DMS79 treated with DMSO at 0.1 percent for 48 hours (cell line): ENCODE results near the gene TOMM40L.
A peak's percentile ranks its signal among the peaks of the same experiment; 100 is the strongest.

Experiments used
- DNase-seq: peaks from one replicate; lab custom pipeline; 2025; lab: John Stamatoyannopoulos, UW

TOMM40L gene

GRCh38 chr1:161197560-161198193 lies 28.2 kb upstream of the TOMM40L start:
- DNase-seq = no peak

DNA sequence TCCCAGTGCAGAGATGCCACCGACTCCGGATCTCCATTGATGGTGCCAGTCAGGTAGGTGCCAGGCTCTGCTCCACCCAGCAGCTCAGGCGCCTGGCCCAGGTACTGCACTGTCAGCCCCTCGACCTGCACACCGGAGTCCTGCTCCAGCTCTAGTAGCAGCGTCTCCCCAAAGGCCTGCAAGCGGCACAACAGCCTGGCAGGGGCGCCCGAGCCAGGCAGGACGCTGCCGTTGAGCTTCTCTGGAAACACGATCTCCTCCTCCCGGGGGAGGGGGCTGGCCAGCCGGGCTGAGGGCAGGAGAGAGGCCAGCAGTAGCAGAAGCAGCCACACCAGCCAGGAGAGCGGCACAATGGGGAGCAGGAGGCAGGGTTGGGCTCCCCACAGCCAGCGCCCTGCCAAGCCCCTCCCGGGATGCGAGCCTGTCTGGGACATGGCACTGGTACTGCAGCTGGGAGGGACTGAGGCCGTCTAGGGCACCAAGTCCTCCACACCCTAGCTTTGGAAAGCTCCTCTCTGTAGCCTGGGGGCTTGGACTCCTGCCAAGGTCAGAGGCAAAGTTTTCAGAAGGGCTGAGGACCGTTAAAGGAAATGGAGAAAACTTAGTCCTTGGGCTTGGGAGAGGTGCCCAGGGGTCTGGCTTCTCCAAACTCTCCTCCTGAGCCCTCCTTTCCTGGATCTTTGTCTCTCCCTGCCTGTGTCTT lies 27.5 kb upstream of the TOMM40L start:
- peak; percentile 70 for DNase-seq

- no peak for DNase-seq
These were observed 26.9 kb upstream of the TOMM40L start, which contains the start of gene ADAMTS4 for GRCh38 chr1:161198897-161199431. TSS of gene ADAMTS4 (minus strand) at chr1:161199054. CDS start at chr1:161198627, 427 bp downstream.

DNA sequence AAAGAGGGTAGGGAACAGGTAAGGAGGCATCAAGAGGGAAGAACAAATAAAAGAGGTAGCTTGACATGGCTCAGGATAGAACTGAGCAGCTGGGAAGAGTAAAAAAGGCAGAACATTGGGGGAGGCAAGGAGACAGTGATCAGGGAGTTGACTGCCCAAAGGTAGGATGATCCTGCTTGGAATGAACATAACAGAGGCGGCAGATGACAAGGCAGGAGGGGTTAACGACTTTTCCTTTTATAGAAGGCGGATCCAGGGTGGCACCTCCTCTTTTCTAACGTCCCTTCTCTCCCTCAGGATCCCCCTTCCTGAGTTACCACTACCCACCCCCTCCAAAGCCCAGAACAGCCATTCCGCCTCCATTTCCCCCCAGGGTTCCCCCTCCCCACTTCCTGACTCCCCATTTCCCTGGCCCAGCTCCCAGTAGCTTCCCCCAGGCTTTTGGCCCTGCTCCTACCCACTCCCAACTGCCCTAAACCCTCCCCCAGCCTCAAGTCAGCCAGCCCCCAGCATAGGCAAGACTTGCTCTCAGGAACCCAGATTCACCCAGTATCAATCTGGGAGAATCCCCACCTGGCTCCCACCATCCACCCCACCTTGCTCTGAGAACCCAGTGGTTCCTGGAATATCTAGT lies 26.2 kb upstream of the TOMM40L start:
- no peak for DNase-seq

DNA sequence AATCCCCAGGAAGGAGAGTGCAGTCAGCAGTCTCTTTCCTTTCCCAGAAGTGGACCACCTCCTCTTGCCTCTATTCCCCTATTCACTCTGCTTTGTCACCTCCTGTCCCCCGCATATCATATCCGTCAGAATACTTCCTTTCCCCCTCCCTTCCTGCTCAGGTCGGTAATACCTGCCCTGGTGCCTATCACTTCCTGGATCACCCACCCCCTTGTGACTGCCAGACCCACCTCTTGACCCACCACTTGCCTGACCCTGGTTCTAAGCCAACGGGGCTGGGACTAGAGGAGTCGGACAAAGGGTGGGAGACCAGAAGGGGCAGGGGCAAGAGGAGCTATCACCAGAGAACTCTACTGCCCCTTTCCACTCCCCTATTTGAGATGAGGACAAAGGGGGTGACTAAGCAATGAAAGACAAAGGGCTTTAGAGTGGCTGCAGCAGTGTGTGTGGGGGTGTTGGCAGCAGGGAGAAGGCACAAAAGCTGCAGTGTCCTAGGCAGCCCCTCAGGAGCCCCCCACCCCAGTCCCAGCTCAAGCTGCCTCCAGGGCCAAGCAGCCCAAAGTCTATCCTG lies 25.4 kb upstream of the TOMM40L start:
- no peak for DNase-seq

GRCh38 chr1:161200992-161201835 lies 24.6 kb upstream of the TOMM40L start:
- no peak for DNase-seq

DNA sequence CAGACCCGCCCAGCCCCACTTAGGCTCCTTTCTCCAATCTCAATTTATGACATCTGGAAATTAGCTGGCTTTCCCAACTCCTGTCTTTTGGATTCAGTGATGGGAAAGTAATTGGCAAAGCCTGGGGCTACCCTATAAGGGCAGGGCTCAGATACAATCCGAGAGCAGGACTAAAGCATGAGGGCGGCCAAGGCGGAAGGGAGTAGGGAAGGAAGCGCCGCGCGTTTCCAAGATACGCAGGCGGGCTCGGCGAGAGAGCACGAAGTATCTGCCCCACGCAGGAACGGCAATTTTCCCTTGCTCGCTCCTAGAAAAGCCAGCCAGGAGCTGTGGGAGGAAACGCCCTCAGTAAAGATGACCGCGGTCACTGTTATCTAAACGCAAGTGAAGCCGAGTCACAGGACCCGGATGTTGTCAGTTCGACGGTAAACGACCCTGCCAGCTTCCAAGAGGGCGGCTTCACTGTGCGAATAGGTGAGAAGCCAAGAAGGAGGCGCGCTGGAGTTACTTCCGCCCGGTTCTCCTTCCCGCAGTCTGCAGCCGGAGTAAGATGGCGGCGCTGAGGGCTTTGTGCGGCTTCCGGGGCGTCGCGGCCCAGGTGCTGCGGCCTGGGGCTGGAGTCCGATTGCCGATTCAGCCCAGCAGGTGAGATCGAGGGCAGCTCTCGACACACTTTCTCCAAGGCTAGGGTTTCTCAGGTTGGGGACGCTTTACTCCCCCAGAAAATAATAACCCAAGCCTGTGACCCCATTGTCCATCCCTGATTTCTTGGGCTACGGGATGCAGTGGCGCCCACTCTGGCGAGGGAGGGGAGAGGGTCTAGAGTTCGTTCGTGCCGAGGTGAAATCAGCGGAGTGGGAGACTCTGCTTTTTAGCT lies 23.8 kb upstream of the TOMM40L start, which contains the start of gene NDUFS2:
TSS of gene NDUFS2 (plus strand) at position 532 of the 877 bp plus-strand sequence. CDS start at position 551, 19 bp downstream.
- peak; percentile 98 for DNase-seq

DNA sequence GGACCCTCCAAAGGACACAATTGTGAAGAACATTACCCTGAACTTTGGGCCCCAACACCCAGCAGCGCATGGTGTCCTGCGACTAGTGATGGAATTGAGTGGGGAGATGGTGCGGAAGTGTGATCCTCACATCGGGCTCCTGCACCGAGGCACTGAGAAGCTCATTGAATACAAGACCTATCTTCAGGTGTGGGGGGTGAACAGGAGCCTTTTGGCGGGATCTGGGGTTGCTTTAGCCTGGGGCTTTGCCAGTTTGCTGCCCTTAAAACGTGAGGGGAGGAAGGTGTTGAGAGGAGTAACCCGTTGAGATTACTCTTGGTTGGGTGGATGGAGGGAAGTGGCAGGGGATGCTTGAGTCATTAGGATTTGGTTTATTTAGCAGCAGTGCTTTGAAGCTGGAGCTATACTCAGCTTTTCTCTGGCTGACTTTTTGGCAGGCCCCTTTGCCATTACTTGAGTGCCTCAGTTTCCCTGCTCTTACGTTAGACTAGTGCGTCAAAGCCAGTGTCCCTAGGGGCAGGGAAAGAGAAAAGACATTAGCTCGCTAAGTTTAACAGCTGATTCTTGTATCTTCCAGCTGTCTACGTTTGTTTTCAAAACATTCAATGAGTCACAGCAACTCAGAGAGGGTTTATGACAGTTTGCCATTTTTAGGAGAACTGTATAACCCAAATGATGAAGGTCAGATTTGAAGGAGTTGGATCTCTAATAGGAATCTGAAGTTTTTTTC lies 19.3 kb upstream of the TOMM40L start:
- DNase-seq = no peak

GRCh38 chr1:161207173-161207572 lies 18.7 kb upstream of the TOMM40L start:
- DNase-seq = no peak

DNA sequence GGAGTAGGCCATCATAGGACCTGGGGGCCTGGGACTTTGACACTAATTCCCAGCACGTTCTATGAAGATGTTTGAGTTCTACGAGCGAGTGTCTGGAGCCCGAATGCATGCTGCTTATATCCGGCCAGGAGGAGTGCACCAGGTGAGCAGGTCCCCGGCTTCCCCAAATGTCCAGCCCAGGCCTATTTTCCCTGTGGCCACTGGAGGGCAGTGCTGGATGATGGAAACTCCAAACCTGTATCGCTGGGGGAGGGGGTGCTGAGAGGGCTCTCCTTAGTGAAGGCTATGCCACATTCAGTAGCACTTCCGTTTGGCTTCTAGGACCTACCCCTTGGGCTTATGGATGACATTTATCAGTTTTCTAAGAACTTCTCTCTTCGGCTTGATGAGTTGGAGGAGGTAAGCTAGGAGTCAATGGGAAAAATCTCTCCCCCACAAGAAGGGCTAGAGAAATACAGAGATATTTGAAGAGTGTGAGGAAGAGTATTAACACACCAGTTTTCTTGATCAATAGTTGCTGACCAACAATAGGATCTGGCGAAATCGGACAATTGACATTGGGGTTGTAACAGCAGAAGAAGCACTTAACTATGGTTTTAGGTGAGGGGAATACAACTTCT lies 16.0 kb upstream of the TOMM40L start:
- peak; percentile 56 for DNase-seq

GRCh38 chr1:161214369-161214768 lies 11.5 kb upstream of the TOMM40L start:
- DNase-seq = no peak

- DNase-seq = no peak
These were observed 10.8 kb upstream of the TOMM40L start, which contains the start of gene FCER1G for GRCh38 chr1:161215076-161215475. TSS of gene FCER1G (plus strand) at chr1:161215295. CDS start at chr1:161215322, 27 bp downstream.

- peak; percentile 46 for DNase-seq
These were observed 8.7 kb upstream of the TOMM40L start for GRCh38 chr1:161216945-161217712.

DNA sequence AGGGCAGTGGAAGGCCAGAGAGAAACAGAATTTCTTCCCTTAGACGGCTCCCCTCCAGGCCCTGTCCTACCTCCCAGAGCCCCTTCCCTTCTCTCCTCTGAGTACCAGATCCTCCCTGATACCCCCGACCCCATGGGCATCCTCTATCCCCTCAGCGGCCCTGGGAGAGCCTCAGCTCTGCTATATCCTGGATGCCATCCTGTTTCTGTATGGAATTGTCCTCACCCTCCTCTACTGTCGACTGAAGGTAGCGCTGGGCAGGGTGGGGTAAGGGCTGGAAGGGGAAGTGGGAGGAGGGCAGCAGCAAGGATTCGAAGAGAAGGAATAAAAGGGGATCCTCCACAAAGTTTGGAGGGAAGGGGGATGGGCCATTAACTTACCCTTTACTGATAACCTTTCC lies 8.0 kb upstream of the TOMM40L start:
- no peak for DNase-seq

GRCh38 chr1:161218301-161219077 lies 7.4 kb upstream of the TOMM40L start:
- DNase-seq = no peak

GRCh38 chr1:161219078-161219892 lies 6.6 kb upstream of the TOMM40L start:
- no peak for DNase-seq

GRCh38 chr1:161220002-161220401 lies 5.9 kb upstream of the TOMM40L start:
- DNase-seq = no peak
